GM21367 (cell line): Measurements from ENCODE around the gene CCDC183.
"Not testable (repeated sequence)": the region's sequence is repeated elsewhere in the genome, so short reads cannot be mapped to it uniquely, and the experiment has no call there.

Experiments used
- ATAC-seq: cut with Tn5 transposase; IDR thresholded peaks from one replicate; pipeline ENCODE4 v1.9.1; 2021; ENCODE audit not compliant: unreplicated experiment

Gene CCDC183

GRCh38 chr9:136784249-136784996, 11.7 kb upstream of the CCDC183 start:
- ATAC-seq: no peak

DNA sequence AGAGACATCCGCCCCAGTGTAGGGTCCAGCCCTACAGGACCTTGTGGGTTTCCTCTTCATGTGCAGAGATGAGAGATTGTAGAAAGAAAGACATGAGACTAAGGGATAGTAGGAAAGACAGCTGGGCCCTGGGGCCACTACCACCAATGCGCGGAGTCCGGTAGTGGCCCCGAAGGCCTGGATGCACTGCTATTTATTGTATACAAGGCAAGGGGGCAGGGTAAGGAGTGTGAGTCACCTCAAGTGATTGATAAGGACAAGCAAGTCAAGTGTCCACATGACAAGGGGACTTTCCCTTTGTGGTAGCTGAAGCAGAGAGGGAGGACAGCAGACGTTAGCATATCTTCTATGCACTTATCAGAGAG, 11.2 kb upstream of the CCDC183 start:
- no peak for ATAC-seq

DNA sequence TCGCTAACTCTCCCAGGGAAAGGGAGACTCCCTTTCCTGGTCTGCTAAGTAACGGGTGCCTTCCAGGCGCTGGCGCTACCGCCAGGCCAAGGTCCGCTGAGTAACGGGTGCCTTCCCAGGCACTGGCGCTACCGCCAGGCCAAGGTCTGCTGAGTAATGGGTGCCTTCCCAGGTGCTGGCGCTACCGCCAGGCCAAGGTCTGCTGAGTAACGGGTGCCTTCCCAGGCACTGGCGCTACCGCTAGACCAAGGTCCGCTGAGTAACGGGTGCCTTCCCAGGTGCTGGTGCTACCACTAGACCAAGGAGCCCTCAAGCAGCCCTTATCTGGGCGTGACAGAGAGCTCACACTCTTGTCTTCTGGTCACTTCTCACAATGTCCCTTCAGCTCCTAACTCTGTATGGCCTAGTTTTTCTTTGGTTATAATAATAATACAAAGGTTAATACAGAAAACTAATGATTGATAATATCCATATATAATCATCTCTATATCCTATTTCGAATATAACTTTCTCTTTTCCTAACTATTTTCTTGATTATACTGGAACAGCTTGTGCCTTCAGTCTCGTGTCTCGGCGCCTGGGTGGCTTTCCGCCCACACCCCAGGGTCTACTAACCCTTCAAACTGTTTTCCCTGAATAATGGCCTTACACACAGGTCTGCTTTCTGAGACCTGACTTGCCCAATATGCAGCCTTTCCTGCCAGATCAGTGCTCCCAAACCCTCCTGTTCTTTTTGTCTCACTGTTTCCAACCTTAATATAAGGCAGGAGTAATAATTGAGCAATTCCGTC, 10.4 kb upstream of the CCDC183 start:
- not testable (repeated sequence) for ATAC-seq

- no peak for ATAC-seq
Observed at GRCh38 chr9:136786451-136786850, 9.7 kb upstream of the CCDC183 start.

DNA sequence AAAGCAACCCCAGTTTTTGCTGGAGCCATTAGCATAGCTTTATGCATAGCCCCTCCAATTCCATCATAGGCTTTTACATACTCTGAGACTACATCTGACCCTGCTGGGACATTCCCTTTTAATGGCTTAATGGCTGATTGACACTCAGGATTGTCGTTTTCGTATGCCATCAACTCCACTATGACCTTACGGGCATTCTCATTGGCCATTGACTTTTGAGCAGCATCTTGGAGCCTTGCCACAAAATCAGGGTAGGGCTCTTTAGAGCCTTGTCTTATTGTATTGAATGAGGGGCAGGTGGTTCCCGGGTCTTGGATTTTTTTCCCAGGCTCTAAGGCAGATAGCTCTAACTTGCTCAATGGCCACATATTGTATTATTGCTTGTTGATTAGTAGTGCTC, 9.2 kb upstream of the CCDC183 start:
- ATAC-seq: not testable (repeated sequence)

GRCh38 chr9:136787690-136788400, 8.3 kb upstream of the CCDC183 start:
- no peak for ATAC-seq

DNA sequence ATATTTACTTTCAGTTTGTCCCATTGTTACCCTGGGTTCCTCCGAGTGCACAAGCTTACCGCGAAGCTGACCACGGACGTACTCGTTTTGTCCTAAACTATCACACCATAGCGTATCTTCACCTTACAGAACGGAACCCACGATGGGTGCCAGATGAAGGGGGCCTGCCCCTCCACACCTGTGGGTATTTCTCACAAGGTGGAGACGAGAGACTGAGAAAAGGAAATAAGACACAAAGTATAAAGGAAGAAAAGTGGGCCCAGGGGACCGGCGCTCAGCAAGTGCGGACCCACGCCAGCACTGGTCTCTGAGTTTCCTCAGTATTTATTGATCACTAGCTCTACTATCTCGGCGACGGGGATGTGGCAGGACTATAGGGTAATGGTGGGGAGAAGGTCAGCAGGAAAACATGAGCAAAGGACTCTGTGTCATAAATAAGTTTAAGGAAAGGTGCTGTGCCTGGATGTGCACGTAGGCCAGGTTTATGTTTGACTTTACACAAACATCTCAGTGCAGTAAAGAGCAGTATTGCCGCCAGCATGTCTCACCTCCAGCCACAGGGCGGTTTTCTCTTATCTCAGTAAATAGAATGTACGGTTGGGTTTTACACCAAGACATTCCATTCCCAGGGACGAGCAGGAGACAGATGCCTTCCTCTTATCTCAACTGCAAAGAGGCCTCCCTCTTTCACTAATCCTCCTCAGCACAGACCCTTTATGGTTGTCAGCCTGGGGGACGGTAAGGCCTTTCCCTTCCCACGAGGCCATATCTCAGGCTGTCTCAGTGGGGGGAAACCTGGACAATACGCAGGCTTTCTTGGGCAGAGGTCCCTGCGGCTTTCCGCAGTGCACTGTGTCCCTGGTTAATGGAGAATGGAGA, 7.3 kb upstream of the CCDC183 start:
- not testable (repeated sequence) for ATAC-seq

DNA sequence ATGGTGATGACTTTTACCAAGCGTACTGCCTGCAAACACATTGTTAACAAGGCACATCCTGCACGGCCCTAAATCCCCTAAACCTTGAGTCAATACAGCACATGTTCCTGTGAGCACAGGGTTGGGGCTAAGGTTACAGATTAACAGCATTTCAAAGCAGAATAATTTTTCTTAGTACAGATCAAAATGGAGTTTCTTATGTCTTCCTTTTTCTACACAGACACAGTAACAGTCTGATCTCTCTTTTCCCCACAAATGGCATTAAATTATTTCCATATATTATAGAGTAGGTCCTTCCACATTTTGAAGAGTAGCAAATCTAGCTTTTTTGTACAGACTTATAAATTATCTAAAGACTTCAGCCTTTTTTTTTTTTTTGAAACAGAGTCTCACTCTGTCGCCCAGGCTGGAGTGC, 6.6 kb upstream of the CCDC183 start:
- no peak for ATAC-seq

- ATAC-seq: peak; percentile 78
Observed at GRCh38 chr9:136790640-136791515, 5.3 kb upstream of the CCDC183 start, which contains the start of gene TMEM141. Gene TMEM141 (plus strand): TSS chr9:136791344. CDS start chr9:136791371, 27 bp downstream.

- peak; percentile 18 for ATAC-seq
Observed at GRCh38 chr9:136791516-136792276, 4.4 kb upstream of the CCDC183 start.

DNA sequence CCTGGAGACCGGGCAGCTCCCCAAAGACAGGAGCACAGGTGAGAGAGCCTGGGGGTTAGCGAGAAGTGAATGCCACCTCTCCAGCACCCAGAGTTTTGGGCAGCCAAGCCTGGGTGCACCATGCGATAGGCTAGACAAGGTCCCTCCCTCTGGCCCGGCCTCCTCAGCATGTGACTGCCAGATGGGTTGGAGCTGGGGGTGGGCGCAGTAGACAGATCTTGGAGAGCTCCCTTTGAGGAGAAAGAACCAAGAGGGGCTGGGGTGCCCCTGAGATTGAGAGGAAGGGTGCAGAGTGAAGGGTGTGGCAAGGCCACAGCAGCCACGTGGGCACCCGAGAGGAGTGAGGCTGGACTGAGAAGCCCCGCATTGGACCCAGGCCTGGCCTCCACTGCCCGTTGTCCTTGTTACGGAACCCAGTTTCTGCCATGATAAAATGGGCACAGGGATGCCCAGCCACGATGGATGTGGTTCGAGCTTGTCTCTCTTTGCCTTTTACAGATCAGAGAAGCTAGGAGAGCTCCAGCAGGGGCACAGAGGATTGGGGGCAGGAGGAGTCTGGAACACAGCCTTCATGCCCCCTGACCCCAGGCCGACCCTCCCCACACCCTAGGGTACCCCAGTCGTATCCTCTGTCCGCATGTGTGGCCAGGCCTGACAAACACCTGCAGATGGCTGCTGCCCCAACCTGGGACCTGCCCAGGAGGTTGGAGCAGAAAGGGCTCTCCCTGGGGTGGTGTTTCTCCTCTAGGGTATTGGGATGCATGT, 3.6 kb upstream of the CCDC183 start:
- ATAC-seq: no peak

GRCh38 chr9:136793086-136793946, 2.8 kb upstream of the CCDC183 start:
- ATAC-seq: no peak

DNA sequence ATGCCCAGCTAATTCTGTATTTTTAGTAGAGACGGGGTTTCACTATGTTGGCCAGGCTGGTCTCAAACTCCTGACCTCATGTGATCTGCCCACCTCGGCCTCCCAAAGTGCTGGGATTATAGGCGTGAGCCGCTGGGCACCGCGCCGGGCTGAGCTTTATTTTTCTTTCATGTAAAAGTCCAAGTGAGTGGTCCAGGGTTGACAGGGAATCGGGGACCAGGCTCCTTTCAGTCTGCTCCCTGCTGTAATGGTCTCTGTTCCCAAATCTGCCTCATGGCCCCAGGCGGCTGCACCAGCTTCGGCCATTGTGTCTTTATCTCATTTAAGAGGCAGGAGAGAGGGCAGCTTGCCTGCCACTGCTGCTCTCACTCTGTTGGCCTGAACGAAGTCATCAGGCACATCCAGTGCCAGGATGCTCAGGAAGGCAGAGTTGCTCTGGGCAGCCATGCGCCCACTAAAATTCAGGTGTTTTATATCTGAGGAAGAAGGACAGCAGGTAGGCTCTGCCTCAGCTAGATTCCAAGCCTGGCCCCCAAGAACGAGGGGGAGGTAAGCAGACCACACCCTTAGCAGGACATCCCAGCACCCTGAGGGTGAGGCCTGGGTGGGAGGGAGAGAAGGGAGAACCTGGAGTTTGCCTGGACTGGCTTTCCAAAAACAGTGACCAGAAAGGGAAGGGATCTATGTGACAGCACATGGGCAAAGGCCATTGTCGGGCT, 1.7 kb upstream of the CCDC183 start:
- ATAC-seq: no peak

DNA sequence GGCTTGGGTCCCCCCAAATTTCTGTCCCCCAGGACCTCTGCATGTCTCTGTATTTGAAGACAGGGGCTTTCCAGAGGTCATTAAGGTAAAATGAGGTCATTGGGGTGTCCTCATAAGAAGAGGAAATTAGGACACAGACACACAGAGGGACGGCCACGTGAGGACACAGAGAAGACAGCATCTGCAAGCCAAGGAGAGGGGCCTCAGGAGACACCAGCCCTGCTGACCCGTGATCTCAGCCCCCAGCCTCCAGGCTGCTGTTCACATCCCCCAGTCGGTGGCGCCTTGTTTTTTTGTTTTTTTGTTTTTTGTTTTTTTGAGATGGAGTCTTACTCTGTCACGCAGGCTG, 1.2 kb upstream of the CCDC183 start:
- no peak for ATAC-seq

GRCh38 chr9:136796775-136797347, 723 bp downstream of the CCDC183 start:
- ATAC-seq: not testable (repeated sequence)

DNA sequence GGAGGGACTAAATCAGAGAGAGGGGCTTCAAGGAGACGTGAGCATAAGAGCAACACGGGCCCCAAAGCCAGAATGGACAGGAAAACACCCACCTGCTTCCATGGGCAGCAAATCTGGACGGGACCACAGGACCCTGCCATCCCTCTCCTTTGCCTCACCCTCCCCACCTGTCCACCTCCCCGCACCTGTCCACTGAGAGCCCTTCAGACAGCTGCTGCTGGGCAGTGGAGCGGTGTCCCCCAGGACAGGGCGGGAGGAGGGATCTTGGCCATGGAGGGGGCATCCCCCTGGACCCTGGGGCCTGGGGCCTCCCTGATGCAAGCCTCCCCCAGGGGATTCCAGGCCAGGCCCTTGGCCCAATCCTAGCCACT, 2.6 kb downstream of the CCDC183 start:
- no peak for ATAC-seq
